NCI-H2171 (cell line): ENCODE results near the gene NRP2.
A peak's percentile ranks its signal among the peaks of the same experiment; 100 is the strongest.

ENCODE experiments used
- DNase-seq: peaks from one replicate; lab custom pipeline; 2025; lab: John Stamatoyannopoulos, UW

Gene NRP2

DNA sequence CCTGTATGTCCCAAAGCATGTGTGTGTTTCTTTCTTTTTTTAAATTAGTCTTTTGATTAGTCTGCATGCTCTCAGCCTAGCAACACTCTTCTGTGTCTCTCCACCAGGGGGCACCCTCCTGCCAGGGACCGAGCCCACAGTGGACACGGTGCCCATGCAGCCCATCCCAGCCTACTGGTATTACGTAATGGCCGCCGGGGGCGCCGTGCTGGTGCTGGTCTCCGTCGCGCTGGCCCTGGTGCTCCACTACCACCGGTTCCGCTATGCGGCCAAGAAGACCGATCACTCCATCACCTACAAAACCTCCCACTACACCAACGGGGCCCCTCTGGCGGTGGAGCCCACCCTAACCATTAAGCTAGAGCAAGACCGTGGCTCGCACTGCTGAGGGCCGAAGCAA is 93.8 kb downstream of the NRP2 start:
- DNase-seq: no peak

DNA sequence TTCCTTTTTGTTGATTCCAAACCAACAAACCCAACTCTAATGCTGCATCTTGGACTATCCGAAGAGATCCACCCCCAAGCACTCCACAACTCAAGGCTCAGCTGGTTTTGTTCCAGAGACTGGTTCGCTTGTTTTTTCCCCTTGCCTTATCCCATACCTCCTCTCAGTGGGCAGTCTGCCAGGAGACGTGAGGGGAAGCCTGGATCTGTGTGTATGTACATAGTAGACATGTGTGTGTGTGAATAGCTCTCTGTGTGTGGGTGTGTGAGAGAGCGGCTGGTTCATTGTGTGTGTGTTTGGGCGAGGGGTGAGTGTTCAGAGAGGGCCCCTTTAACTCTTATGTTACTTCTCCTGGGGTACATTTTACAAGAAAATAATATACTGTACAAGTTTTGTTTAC is 94.4 kb downstream of the NRP2 start:
- DNase-seq: no peak

DNA sequence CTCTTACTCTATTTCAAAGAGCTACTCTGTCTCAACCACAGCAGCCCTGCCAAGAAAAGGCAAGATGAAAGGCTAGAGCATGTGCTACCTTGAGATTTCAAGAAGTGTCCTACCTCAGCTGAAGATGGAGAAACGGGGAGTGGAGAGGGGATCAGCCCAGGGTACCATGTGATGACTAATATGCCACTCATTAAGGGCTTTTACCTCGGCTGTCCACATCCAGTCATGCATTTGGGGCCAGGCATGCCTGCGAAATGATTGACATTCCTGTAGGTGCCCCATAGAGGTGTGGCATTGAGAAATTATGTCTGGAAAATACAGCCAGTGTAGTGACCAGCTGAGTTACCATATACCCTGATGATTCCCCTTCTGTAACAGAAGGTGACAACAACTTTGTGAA is 96.1 kb downstream of the NRP2 start:
- no peak for DNase-seq

DNA sequence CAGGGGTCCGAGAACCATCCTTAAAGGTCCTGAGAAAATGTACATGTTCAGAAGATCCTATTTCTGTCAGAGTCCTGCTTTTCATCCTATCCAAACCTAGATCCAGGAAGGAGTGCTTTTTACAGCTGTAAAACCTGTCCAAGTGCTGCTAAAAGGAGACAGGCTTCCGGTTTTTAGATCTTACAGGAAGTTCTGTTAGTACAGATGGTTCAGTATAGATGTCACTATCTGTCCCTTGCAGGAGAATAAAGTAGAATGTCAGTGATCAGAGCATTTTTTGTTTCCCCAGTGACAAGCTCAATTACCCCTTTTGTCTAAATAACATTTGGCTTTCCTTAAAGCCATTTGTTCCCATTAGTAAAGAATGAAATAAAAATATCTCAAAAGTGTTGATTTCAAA is 98.3 kb downstream of the NRP2 start:
- DNase-seq: no peak

DNA sequence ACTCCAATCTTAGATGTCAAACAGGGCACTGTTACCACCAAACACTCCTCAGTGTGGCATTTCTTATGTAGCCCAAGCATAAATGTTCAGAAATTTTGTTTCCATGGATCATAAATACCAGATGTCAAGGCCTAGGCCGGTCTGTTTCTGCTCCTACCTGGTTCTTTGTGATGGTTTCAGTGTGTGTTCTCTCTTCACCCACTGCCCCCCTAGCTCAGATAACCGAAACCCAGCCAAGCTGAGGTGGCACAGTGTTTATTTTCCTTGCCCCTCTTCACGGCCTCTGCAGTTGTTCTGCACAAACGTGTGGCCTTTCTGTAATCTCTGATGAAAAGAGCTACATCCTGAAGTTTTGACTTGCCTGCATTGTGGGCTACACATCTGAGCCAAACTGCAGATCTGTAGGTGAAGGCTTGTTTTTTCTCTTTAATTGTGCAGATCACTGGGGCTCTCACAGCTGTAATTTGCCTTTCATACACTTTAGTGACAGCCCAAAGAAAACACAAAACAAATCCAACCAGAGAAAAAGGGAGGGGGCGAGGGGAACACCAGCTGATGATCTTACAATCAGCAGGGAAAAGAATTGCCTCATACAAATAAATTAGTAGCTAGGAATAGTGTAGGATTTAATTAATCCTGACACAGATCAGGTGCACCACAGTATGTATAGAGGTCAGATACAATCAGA is 99.1 kb downstream of the NRP2 start:
- no peak for DNase-seq

DNA sequence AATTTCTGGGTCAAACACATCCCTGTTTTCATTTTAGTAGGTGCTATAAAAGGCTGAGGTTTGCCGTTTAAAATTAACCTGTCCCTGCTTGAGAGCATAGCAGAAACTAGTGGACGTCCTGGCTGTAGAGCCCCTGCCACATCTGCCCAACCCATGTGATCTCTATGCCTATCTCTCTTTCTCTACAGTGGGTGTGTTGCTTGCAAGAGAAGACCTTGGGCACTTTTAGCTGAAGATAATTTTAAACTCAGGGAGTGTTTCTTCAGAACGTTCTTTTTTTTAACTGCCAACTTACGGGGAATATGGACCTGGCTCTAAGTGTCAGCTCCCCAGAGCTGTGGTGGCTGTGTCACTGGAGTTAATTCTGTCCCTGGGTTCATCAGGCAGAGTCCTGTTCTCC is 100.6 kb downstream of the NRP2 start:
- DNase-seq: no peak

DNA sequence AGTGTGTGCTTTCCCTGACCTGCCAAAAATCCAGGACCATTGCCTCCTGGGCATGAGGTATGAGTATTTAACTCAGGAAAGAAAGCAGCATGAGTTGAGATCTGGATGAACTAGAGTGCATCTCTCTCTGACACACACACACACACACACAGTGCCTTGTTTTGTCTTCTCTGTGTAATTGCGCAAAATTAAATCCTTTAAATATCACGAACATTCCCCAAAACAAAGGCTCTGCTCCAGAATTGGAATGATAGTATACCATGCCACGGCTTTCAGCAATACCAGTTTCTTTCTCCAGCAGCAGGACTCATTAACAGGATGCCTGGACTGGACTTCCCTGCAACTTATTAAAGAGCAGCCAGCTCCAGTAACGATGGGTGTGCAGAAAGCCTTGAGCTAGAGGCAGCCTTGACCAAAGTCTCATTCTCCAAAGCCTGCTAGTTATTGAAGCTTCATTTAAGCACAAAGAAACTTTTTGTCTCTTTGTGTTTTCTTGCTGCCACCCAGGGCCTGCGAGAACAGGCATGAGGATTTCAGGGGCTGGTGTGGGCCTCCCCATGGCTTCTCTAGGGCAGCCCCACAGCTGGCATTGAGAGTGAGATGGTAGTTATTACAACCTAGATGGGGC is 101.7 kb downstream of the NRP2 start:
- DNase-seq: no peak

DNA sequence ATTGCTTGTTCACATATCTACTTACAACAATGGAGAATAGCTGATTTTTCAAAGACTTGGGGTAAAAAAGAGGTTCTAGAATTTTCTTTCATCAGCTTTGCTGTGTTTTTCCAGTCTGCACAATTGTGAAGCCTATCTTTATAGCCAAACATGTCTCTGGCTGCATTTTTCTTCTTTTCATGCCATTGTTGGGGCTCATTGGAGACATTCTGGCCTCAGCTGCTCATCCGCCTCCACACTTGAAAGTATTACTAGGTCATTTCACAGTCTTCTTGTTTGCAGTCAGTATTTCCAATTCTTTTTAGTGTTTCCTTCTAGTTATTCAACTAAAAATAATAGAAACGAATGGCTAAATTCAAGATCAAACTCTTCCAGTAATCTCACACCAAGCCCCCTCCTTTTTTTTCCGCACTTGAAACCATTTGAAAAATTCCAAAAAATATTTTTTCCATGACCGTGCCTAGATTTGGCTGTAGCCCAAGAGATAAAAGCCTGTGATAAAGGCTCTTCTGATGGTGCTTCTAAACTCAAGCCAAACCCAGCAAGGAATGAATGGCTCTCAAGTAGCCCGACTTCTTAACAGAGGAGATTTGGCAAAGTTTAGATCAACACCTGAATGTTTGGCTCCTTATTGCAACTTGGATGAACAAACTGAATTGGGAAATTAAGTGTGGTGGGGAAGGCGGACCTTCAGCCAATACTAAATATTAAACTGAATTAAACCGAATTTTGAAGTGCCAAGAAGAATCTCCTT is 103.4 kb downstream of the NRP2 start:
- DNase-seq: no peak

DNA sequence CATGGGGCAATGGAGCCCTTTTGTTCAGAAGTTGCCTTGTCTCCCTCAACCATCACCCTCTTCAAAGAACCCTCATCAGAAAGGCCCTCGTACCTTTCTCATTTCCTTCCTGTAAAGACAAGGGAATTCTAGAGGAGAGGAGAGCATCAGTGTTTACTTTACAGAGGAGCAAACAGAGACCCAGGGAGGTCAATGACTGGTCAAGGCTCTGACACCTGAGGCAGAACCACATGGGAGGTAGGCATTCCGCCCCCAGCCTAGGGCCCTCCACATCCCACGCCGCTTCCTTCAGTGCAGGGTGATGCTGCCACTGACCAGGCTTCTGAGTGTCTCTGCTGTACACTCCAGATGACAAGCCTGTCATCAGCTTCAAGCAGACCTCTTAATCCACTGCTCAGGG is 104.7 kb downstream of the NRP2 start:
- no peak for DNase-seq

DNA sequence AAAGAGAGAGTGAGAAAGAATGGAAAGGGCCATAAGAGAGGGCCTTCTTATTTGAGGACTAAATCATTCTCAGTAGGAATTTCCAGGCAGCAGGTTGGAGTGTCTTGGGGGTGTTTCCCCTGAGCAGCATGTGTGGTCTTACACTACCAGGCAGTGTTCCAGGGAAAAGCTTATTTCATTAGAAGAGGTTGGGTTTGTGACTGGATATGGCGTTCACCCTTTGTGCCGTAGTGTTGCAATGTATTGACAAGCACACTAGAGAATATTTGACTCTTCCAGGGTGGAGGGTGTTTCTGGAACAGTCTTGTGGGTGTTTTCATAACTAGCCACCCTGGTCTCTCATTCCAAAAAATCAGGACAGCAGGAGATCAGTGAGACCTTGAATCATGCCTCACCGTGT is 105.5 kb downstream of the NRP2 start:
- no peak for DNase-seq

DNA sequence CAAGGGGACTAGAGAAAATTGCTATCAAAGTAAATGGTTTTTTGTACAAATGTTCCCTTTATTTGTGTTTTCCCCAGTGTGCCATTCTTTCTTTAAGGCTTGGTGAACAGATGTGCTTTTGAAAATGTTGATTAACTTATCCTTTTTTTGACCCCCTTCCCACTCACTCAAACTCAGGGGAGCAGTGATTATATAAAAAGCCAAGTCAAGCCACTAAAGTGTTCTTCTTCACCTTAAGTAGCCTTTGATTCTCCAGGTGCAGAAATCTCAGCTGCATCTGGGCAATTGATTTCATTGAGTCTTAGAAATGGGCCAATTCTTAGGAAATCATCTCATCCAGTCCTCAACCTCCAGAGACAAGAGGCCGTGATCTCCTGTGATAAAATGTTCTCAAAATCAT is 107.6 kb downstream of the NRP2 start:
- DNase-seq: no peak

DNA sequence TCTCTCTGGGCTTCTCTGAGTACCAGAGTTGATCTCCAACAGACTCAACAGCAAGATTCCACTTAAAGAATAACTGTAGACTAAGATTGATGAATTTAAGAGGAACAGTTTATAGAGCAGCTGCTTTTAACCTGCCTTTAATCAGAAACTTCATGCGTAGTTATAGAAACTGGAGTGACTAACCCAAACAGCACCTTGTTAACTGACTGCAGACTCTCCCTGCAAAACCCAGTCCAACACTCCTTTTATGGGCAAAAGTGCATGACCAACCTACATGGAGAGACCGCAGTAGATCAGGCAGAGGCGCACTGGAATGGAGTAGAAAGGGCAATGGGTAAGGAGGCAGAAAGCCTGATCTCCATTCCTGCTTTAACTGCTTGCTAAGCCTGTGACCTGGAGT is 110.6 kb downstream of the NRP2 start:
- no peak for DNase-seq

DNA sequence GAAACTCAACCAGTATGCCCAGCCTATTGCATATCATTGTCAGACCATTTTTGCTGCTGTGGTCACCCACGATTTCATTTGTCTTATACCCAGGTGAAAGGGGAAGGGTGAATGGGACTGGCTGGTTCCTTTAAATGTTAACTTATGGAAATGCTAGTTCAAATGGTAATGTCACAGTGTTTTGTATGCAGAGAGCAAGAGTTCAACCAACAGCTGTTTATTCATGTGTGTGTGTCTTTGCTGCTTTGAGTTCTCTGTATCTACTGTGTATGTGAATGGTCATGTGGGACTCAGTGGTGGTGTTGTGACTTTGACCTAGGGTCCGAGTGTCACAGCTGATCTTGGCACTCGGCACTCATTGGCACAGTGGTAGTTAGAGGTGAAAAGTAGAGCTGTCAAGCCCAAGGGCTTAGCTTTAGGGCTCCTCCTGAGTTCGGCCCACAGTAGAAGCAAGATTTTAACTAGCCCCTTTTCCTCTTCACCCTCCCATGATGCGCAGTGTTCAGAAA is 114.6 kb downstream of the NRP2 start:
- no peak for DNase-seq

DNA sequence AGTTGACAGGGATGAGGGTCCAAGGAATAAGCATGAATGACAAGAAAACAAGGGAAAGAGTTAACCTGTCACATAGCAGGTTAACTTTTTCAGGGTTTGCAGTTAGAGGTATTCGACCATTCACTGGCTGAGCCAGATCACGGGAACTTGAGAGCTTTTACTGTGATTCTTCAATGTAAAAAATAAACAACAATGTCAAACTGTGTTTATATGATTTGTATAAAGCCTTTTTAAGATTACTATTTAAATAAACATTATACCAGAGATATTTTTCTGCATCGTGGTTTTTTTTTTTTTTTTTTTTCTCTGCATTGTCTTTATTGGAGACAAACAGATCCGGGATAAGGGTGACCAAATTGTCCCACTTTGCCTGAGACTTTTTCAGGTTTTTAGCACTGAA is 115.6 kb downstream of the NRP2 start:
- no peak for DNase-seq

DNA sequence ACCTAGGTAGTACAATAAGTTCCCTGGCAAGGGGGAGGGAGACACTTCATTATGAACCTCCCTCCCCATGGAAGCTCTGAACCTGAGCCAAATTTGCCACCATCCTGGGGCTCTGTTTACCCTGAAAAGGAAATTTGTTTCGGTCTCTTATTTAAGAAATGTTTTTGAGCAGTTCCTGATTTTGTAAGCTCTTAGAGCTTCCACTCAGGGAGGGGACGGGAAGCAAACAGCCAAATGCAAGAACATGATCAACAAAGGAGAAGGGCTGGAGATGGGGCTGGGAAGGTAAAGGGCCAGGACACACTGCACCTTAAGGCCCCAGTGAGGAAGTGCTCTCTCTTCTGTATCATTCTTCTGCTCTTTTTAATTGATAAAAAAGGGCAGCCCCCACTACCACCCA is 117.9 kb downstream of the NRP2 start:
- DNase-seq: no peak

DNA sequence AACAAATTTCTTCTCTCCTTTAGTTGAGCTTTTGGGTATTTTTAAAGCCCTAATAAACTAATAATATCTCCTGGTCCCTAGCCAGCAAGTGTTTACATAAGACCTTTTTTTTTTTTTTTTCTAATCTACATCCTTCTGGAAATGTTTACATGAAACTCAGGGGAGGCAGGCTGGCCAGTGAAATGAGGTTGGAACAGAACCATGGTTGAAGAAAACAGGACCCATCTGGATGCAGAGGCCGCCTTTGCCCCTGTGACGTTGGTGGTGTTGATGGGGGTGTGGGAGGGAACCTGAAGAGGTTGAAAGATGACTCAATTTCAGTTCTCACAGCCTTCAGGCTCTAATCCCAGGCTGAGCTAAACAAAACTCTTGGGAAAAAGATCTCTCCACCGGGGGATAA is 118.5 kb downstream of the NRP2 start:
- DNase-seq: peak; percentile 14

DNA sequence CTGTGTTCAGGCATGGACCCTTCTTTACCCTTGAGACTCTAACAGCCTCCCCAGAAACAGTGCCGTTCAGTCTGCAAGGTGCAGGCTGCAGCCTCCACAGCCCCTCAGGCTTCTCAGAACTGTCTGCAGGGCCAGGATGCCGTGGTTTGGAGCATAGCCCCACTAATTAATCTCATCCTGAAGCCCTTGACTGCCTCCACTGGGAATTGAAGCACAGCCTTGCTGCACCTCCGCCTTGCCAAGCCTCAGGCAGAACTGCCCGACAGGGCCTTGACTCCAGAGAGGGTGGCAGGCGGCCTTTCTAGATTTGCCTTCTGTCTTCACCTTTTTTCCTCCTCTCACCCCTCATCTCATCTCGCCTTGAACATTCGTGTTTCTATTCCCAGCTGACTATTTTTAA is 119.8 kb downstream of the NRP2 start:
- DNase-seq: peak; percentile 48

DNA sequence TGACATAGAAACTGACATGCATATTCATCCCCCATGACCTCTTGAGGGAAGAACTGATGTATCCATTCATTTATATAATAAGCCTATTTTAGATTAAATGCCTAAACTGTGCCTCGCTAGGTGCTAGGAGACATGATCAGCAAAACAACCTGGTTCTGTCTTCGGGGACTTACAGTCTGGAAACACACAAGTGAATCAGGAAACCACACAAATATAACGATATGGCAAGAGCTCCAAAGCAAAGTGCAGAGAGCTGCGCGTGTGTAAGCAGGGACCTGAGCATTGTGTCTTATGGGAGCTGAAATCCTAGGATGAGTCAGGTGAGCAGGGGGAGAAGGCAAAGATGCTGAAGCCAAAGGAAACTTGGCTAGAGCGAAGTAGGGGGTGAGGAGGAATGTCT is 120.6 kb downstream of the NRP2 start:
- DNase-seq: no peak

DNA sequence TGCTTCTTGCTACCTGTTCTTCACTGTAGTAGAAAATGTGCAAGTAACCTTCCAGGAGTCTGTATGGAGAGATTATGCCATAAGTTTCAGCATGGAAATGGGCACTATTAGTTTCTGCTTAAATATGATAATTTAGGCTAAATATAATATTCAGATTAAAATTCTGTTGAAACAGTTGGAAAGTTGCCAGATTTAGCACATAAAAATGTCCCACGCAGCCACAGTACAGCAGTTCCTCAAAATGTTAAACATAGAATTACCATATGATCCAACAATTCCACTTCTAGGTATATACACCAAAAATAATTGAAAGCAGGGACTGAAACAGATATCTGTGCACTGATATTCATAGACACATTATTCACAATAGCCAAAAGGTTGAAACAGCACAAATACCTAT is 121.2 kb downstream of the NRP2 start:
- no peak for DNase-seq

DNA sequence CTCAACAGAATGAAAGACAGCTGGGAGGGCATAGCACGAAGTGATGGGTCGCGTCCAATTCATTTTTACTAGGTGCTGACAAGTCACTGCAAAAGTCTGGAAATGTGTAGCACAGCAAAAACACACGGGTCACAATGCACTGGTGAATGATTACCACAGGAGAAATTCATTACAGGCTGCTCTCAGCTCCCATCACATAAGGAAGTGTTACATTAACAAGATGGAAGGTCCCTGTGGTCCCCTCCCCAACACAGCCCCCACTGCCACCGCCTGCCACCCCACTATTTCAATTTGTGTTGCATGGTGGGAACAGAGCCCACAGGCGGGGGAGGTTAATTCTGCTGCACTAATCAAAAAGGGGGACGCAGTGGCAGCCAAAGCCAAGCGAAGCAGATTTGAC is 122.8 kb downstream of the NRP2 start:
- DNase-seq: no peak

DNA sequence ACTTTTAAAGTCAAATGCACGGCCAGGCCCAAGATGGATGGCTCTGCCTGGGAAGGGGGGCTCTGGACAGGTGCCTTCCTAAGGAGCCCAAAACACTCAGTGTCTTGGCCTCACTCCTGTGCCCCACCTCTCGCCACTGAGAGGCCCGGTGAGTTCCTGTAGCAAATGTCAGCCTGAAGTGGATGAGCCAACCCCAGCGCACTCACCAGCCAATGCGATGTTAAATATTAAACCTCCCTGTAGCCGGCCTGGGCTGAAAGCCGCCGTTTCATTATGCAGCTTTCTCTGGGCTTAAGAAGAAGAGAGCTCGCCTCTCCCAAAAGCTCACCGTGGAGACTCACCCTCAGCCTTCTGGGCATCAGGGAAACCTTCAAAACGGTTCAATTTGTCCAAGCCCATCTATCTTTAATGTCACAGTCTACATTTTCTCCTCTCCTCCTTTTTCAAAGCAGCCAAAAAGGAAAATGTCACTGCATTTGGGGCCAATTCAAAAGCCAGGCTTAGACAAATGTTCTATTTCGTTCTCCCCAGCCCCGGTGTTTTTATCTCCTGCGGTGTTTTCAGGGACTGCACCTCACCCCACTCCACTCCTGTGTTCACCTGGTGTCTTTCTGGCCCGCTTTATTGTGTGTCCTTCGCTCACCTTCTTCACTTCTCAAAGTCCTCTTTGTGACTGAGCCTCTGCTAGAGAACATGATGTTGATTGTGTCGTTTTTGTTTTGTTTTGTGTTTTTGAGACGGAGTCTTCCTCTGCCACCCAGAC is 124.0 kb downstream of the NRP2 start:
- DNase-seq: no peak

DNA sequence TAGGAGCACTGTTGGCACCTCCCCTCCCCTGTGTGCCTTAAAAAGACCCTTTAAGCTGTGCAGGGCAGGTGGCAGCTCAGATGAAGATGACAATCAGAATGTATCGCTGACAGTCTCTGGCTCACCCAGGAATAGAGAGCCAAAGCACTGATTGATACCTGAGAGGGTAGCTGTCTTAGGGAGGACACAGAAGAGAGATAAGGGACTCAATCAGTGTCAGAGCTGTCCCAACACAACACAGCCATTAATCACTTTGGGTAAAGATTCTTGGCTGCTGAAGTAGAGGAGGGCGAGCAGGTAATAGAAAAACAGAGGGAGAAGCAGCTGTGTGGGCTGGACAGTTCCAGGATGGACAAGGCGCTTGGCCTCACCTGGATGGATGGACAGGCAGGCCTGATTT is 124.9 kb downstream of the NRP2 start:
- no peak for DNase-seq

DNA sequence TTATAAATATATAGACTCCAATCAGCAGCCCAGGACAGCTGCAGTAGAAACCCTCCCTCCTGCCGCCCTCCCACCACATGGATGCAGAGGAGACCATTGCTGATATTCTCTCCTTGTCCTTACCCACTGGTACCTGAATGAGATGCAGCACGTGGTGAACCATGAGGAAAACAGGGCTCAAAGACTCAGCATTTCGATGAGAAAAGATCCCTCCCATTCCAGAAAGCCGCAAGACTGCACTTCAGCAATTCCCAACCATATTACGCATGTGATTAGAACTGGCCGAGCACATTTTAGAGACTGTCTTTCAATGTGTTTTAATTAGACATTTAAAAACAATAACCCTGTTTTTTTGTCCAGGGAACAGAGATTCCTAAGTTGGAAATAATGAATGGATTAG is 125.5 kb downstream of the NRP2 start:
- no peak for DNase-seq
